MM.1S (cell line): ENCODE measurements around the gene ACTL6A.

Experiments
- EZH2phosphoT487 ChIP-seq: fragments of 300-600 bp; sonication (generic); IDR thresholded peaks from 2 replicates; pipeline ENCODE4 v1.6.1; 2018; ENCODE audit warnings: antibody characterized with exemption, low read length
- TF ChIP-seq, protein P1 (sequence below): fragments of 300-600 bp; sonication (generic); IDR thresholded peaks from 2 replicates; pipeline ENCODE4 v1.5.1; 2016; ENCODE audit warnings: antibody characterized with exemption, low read length, mixed read lengths

DNA sequence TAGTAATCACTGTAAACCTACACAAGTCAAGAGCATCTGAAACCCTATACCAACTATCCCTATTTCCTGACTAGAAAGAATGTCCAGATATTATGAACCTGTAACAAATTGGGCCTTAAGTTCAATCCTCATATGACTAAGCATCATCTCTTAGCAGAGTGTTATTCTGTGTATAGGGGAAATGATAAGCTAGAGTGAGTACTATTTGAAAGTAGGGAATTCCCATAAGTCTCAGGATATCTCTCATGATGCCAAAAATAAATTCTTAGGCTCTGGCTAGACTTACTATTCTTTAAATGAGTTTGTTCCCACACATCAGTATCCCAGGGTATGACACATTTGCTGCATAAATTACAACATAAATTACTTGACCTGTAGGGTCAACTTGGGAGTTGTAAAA, 26.4 kb downstream of the ACTL6A start:
- TF ChIP-seq, protein P1, sequence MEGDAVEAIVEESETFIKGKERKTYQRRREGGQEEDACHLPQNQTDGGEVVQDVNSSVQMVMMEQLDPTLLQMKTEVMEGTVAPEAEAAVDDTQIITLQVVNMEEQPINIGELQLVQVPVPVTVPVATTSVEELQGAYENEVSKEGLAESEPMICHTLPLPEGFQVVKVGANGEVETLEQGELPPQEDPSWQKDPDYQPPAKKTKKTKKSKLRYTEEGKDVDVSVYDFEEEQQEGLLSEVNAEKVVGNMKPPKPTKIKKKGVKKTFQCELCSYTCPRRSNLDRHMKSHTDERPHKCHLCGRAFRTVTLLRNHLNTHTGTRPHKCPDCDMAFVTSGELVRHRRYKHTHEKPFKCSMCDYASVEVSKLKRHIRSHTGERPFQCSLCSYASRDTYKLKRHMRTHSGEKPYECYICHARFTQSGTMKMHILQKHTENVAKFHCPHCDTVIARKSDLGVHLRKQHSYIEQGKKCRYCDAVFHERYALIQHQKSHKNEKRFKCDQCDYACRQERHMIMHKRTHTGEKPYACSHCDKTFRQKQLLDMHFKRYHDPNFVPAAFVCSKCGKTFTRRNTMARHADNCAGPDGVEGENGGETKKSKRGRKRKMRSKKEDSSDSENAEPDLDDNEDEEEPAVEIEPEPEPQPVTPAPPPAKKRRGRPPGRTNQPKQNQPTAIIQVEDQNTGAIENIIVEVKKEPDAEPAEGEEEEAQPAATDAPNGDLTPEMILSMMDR: no peak
- no peak for TF ChIP-seq EZH2phosphoT487
